Keratinocyte (primary cell): Measurements from ENCODE around the gene ENTPD7. TPM values are rescaled to one million over a fixed set of nuclear protein-coding genes. Genes with fewer than 3 reads are reported as not detected.

Experiments used
- DNase-seq: peaks from one replicate; pipeline ENCODE4 v3.0.0-alpha.2; 2011; ENCODE audit warnings: low read depth, missing footprints, low spot score
- FAIRE-seq: peaks from 2 replicates; lab custom pipeline; 2011; peaks lifted over from hg19 to GRCh38; lab: Jason Lieb, UNC
- H2AFZ ChIP-seq: 2 replicates; pipeline ENCODE4 v1.6.0; 2012; ENCODE audit warnings: low read length, control low read depth, inconsistent platforms; ENCODE audit not compliant: control insufficient read depth
- H3K27ac ChIP-seq: 2 replicates; pipeline ENCODE4 v1.5.1; 2011; ENCODE audit warnings: low read length; ENCODE audit not compliant: control insufficient read depth, insufficient read depth
- H3K27me3 ChIP-seq: 3 replicates; pipeline ENCODE4 v1.6.0; 2011; ENCODE audit warnings: low read length; ENCODE audit not compliant: control insufficient read depth, insufficient read depth; ENCODE audit errors: extremely low read depth
- H3K36me3 ChIP-seq, 2 experiments: 2 replicates in 1 of 2; 3 replicates in 1 of 2; pipeline ENCODE4 v1.5.1; 2011; ENCODE audit warnings: low read length in 2 of 2, mild to moderate bottlenecking in 1 of 2; ENCODE audit not compliant: control insufficient read depth in 2 of 2, insufficient read depth in 2 of 2; ENCODE audit errors: extremely low read depth in 1 of 2
- H3K4me1 ChIP-seq: 3 replicates; pipeline ENCODE4 v1.5.1; 2011; ENCODE audit warnings: low read length; ENCODE audit not compliant: control insufficient read depth, insufficient read depth; ENCODE audit errors: extremely low read depth
- H3K4me2 ChIP-seq: 3 replicates; pipeline ENCODE4 v1.6.0; 2011; ENCODE audit warnings: low read depth, low read length; ENCODE audit not compliant: control insufficient read depth, insufficient read depth; ENCODE audit errors: extremely low read depth
- H3K4me3 ChIP-seq, 3 experiments: fragments of 200-600 bp in 1 of 3; sonication (generic) in 1 of 3; 2 replicates in 2 of 3; 3 replicates in 1 of 3; pipeline ENCODE4 v1.5.1; 2011 to 2016; ENCODE audit warnings: low read length in 3 of 3, mild to moderate bottlenecking in 3 of 3, control low read depth in 2 of 3, inconsistent platforms in 1 of 3, low read depth in 1 of 3, mixed read lengths in 1 of 3, mixed run types in 1 of 3, moderate library complexity in 1 of 3; ENCODE audit not compliant: control insufficient read depth in 2 of 3, insufficient read depth in 2 of 3; ENCODE audit errors: extremely low read depth in 1 of 3
- H3K79me2 ChIP-seq: 2 replicates; pipeline ENCODE4 v1.6.0; 2012; ENCODE audit warnings: low read length; ENCODE audit not compliant: control insufficient read depth, insufficient read depth
- H3K9ac ChIP-seq: 3 replicates; pipeline ENCODE4 v1.6.0; 2011; ENCODE audit warnings: low read length; ENCODE audit not compliant: control insufficient read depth, insufficient read depth; ENCODE audit errors: extremely low read depth
- H3K9me1 ChIP-seq: 3 replicates; pipeline ENCODE4 v1.6.0; 2011; ENCODE audit warnings: low read length; ENCODE audit not compliant: control insufficient read depth, insufficient read depth; ENCODE audit errors: extremely low read depth
- H3K9me3 ChIP-seq: 2 replicates; pipeline ENCODE4 v1.5.1; 2012; ENCODE audit warnings: low read depth, low read length; ENCODE audit not compliant: control insufficient read depth
- H4K20me1 ChIP-seq: 3 replicates; pipeline ENCODE4 v1.6.0; 2011; ENCODE audit warnings: low read length; ENCODE audit not compliant: control insufficient read depth, insufficient read depth; ENCODE audit errors: extremely low read depth
- EZH2 ChIP-seq: IDR thresholded peaks from one replicate; pipeline ENCODE4 v1.6.1; 2012; ENCODE audit warnings: inconsistent platforms, mild to moderate bottlenecking, low read length, moderate library complexity
- dilution Hi-C: fragments of 300-500 bp; cut with MboI; formaldehyde crosslinking; loops from one replicate; pipeline ENCODE4 v1.7.0; 2020; ENCODE audit warnings: low sequenced_read_pairs; ENCODE audit not compliant: extremely low pct_ligation_motif_present
- polyA plus RNA-seq, 5 experiments: library from polyadenylated mRNA; depleted of rRNA in 3 of 5; stranded (reverse) in 3 of 5; stranded (forward) in 1 of 5; unstranded in 1 of 5; fragments of >200 nt; gene quantifications; 1 replicate in 1 of 5; 2 replicates in 3 of 5; 3 replicates in 1 of 5; pipeline versions ENCODE4 v1.2.1 to v1.2.3, GENCODE V29; 2011 to 2012; ENCODE audit warnings: missing spikeins in 2 of 5, low read depth in 1 of 5, low replicate concordance in 1 of 5
- TF ChIP-seq, protein P1 (sequence below), 3 experiments: IDR thresholded peaks in 1 of 3; conservative IDR thresholded peaks in 1 of 3; optimal IDR thresholded peaks in 1 of 3; 2 replicates in 2 of 3; 3 replicates in 1 of 3; pipeline versions ENCODE3 to v1.5.1; 2011; ENCODE audit warnings: low read length in 3 of 3, mild to moderate bottlenecking in 3 of 3, moderate library complexity in 2 of 3, control low read depth in 1 of 3, inconsistent platforms in 1 of 3; ENCODE audit not compliant: insufficient read depth in 2 of 3; ENCODE audit errors: extremely low read depth in 1 of 3

ENTPD7 gene
- polyA plus RNA-seq, 1 donor (not counting 4 experiments of a cell fraction or from before 2014, with no cell fraction given): 18.1 TPM

DNA sequence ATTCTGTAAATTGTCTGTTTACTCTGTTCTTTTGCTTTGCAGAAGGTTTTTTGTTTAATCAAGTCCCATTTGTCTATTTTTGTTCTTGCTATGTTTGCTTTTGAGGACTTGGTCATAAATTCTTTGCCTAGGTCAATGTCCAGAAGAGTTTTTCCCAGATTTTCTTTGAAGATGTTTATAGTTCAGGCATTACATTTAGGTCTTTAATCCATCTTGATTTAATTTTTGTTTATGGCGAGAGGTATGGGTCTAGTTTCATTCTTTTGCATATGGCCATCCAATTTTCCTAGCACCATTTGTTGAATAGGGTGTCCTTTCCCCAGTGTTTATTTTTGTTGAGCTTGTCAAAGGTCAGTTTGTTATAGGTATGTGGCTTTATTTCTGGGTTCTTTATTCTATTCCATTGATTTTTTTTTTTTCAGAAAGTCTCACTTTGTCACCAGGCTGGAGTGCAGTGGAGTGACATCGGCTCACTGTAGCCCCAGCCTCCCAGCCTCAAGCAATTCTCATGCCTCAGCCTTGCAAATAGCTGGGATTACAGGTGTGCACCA is 11.6 kb upstream of the ENTPD7 start:
- no peaks in the 10 kb centered on the region for H3K27me3 ChIP-seq
- TF ChIP-seq, protein P1, sequence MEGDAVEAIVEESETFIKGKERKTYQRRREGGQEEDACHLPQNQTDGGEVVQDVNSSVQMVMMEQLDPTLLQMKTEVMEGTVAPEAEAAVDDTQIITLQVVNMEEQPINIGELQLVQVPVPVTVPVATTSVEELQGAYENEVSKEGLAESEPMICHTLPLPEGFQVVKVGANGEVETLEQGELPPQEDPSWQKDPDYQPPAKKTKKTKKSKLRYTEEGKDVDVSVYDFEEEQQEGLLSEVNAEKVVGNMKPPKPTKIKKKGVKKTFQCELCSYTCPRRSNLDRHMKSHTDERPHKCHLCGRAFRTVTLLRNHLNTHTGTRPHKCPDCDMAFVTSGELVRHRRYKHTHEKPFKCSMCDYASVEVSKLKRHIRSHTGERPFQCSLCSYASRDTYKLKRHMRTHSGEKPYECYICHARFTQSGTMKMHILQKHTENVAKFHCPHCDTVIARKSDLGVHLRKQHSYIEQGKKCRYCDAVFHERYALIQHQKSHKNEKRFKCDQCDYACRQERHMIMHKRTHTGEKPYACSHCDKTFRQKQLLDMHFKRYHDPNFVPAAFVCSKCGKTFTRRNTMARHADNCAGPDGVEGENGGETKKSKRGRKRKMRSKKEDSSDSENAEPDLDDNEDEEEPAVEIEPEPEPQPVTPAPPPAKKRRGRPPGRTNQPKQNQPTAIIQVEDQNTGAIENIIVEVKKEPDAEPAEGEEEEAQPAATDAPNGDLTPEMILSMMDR (optimal IDR thresholded peaks at IDR 0.05 in 1 of 3, IDR thresholded peaks at IDR 0.05 in 1 of 3, conservative IDR thresholded peaks at IDR 0.05 in 1 of 3; ENCODE audit: extremely low read depth in 1 of 3, insufficient read depth in 2 of 3, low read length in 3 of 3): no peak
- TF ChIP-seq EZH2: no peak

DNA sequence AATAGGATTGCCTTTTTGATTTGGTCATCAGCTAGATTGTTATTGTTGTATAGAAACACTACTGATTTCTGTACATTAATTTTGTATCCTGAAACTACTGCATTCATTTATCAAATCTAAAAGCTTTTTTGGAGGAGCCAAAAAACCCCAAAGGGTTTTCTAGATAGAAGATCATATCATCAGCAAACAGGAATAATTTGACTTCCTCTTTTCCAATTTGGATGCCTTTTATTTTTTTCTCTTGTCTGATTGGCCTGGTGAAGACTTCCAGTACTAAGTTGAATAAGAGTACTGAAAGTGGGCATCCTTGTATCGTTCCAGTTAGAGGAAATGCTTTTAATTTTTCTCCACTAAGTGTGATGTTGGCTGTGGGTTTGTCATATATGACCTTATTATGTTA is 10.6 kb upstream of the ENTPD7 start:
- no peak for FAIRE-seq

More for the DNA sequence above, 11.6 kb upstream of the ENTPD7 start:
- no peak overlapping the region for H3K27ac ChIP-seq
- dilution Hi-C loops: no loop called here
- H3K79me2 ChIP-seq: no peaks in the 10 kb centered on the region
- H3K9me1 ChIP-seq: no peaks in the 10 kb centered on the region
- H4K20me1 ChIP-seq: no peaks in the 10 kb centered on the region
- H3K4me2 ChIP-seq: no peak overlapping the region
- no peaks in the 10 kb centered on the region for H3K9me3 ChIP-seq
- no peak overlapping the region for H3K9ac ChIP-seq
- no peak overlapping the region for H2AFZ ChIP-seq
- H3K4me1 ChIP-seq: no peaks in the 10 kb centered on the region
- no peak overlapping the region for H3K4me3 ChIP-seq
- no peak for DNase-seq
- H3K36me3 ChIP-seq: no peaks in the 10 kb centered on the region
- no peak for FAIRE-seq

More for the DNA sequence above, 10.6 kb upstream of the ENTPD7 start:
- Histone ChIP-seq H3K9me1 (no peaks in the 10 kb centered on the region), H3K4me3 (no peak overlapping the region), H3K36me3 (no peaks in the 10 kb centered on the region), H3K9me3 (no peaks in the 10 kb centered on the region), H4K20me1 (no peaks in the 10 kb centered on the region), H3K27me3 (no peaks in the 10 kb centered on the region), H3K9ac (no peak overlapping the region), H3K4me2 (no peak overlapping the region), H3K27ac (no peak overlapping the region), H3K79me2 (no peaks in the 10 kb centered on the region), H2AFZ (no peak overlapping the region), H3K4me1 (peaks cover 7% of the 10 kb centered on the region)
- TF ChIP-seq, protein P1 (optimal IDR thresholded peaks at IDR 0.05 in 1 of 3, IDR thresholded peaks at IDR 0.05 in 1 of 3, conservative IDR thresholded peaks at IDR 0.05 in 1 of 3; ENCODE audit: extremely low read depth in 1 of 3, insufficient read depth in 2 of 3, low read length in 3 of 3): no peak
- no peak for TF ChIP-seq EZH2
- dilution Hi-C loops: no loop called here
- no peak for DNase-seq
